Mucosa of descending colon (tissue), 3 donors: ENCODE data around the gene FYN. TPM values are rescaled to one million over a fixed set of nuclear protein-coding genes. Genes with fewer than 3 reads are reported as not detected.

ENCODE experiments used
- ATAC-seq: fragments of 200-7000 bp; cut with Tn5 transposase; one replicate; pipeline ENCODE4 v1.9.1; 2020; ENCODE audit warnings: mild to moderate bottlenecking, moderate library complexity
- DNase-seq, 3 donors: peaks; one replicate each; pipeline ENCODE4 v3.0.0-alpha.2; 2020
- H3K36me3 ChIP-seq: fragments of 200-600 bp; one replicate; pipeline ENCODE4 v1.8.0; 2021; ENCODE audit warnings: low read depth, mild to moderate bottlenecking
- H3K4me1 ChIP-seq: fragments of 200-600 bp; one replicate; pipeline ENCODE4 v1.8.0; 2021; ENCODE audit warnings: low read depth, mild to moderate bottlenecking
- H3K4me3 ChIP-seq: fragments of 200-600 bp; one replicate; pipeline ENCODE4 v1.8.0; 2021; ENCODE audit warnings: mild to moderate bottlenecking
- H3K9me3 ChIP-seq: fragments of 200-600 bp; one replicate; pipeline ENCODE4 v1.8.0; 2021; ENCODE audit warnings: mild to moderate bottlenecking
- CTCF ChIP-seq: fragments of 200-600 bp; IDR thresholded peaks from one replicate; pipeline ENCODE4 v1.8.0; 2022; ENCODE audit warnings: antibody characterized with exemption, mild to moderate bottlenecking
- intact Hi-C, 2 donors: fragments of 100-400 bp; cut with DNase I in 1 of 2; cut with micrococcal nuclease in 1 of 2; formaldehyde crosslinking; loops; one replicate each; pipeline versions ENCODE4 v1.11.0 to v1.11.1; 2022; cut with DNase I, micrococcal nuclease
- total RNA-seq, 3 donors: library from RNA; stranded (reverse); fragmentation: NEBNext Ultra II Directional in 2 of 3; extraction: Animal tissue kit (Norgen Biotek cat#: 25700) in 2 of 3; gene quantifications; one replicate each; pipeline versions ENCODE4 v1.2.1 to v1.2.4, GENCODE V29; 2021 to 2023
- donor health status: DM: no; HTN: no; CAD: no; lungs with moderate emphysema.
- donor health status: DM: no; HTN: no; CAD: no.
- donor health status: DM: no; HTN: yes; CAD: no.

FYN gene
- total RNA-seq, 3 donors from 2014 or later = 15.0 to 63.0 (median 24.8) TPM

- intact Hi-C loops = loop anchor here in 1 of 2 donors (10.0 kb wide), 1 partner anchor 57 kb away; the partner anchor contains the start of gene TRAF3IP2
- no peaks in the 10 kb centered on the region for H3K9me3 ChIP-seq
- ATAC-seq (no peak), DNase-seq (no peak)
- H3K4me3 ChIP-seq = no peak overlapping the region
- H3K36me3 ChIP-seq = no peaks in the 10 kb centered on the region
- TF ChIP-seq CTCF = no peak
- H3K4me1 ChIP-seq = no peaks in the 10 kb centered on the region
Observed at GRCh38 chr6:111662072-111662793, 211.0 kb downstream of the FYN start.

GRCh38 chr6:111661541-111662061, 211.7 kb downstream of the FYN start:
- H3K4me1 ChIP-seq = no peaks in the 10 kb centered on the region
- no peak overlapping the region for H3K4me3 ChIP-seq
- intact Hi-C loops = loop anchor here in 1 of 2 donors (10.0 kb wide), 1 partner anchor 57 kb away; the partner anchor contains the start of gene TRAF3IP2

GRCh38 chr6:111660531-111660930, 212.7 kb downstream of the FYN start:
- Histone ChIP-seq H3K36me3 (no peaks in the 10 kb centered on the region), H3K4me1 (no peaks in the 10 kb centered on the region), H3K4me3 (no peak overlapping the region), H3K9me3 (no peaks in the 10 kb centered on the region)
- ATAC-seq (no peak), DNase-seq (no peak)
- intact Hi-C loops = loop anchor here in 1 of 2 donors (10.0 kb wide), 1 partner anchor 56 kb away; the partner anchor contains the start of gene TRAF3IP2
- no peak for TF ChIP-seq CTCF

More at GRCh38 chr6:111661541-111662061, 211.7 kb downstream of the FYN start:
- no peak for TF ChIP-seq CTCF
- Histone ChIP-seq H3K36me3 (no peaks in the 10 kb centered on the region), H3K9me3 (no peaks in the 10 kb centered on the region)
- ATAC-seq (peak; percentile 67), DNase-seq (peak in 2 of 3 donors; percentile 49 to 57)

GRCh38 chr6:111658462-111659154, 214.6 kb downstream of the FYN start:
- ATAC-seq (no peak), DNase-seq (no peak)
- H3K36me3 ChIP-seq = no peaks in the 10 kb centered on the region
- no peak for TF ChIP-seq CTCF
- H3K4me1 ChIP-seq = no peaks in the 10 kb centered on the region
- no peaks in the 10 kb centered on the region for H3K9me3 ChIP-seq
- intact Hi-C loops = no loop called here
- no peak overlapping the region for H3K4me3 ChIP-seq

- H3K9me3 ChIP-seq = no peaks in the 10 kb centered on the region
- TF ChIP-seq CTCF = no peak
- H3K4me1 ChIP-seq = no peaks in the 10 kb centered on the region
- intact Hi-C loops = no loop called here
- H3K4me3 ChIP-seq = no peak overlapping the region
- ATAC-seq (no peak), DNase-seq (no peak)
- H3K36me3 ChIP-seq = no peaks in the 10 kb centered on the region
Observed at GRCh38 chr6:111657146-111657545, 216.1 kb downstream of the FYN start.
